Measurements from ENCODE around the gene CNNM3. TPM values are rescaled to one million over a fixed set of nuclear protein-coding genes. Genes with fewer than 3 reads are reported as not detected.
"Not testable (repeated sequence)": the region's sequence is repeated elsewhere in the genome, so short reads cannot be mapped to it uniquely, and the experiment has no call there.

Gene CNNM3
- total RNA-seq, 1 experiment from 2014 or later, result 8.5 TPM

- no peaks in the 10 kb centered on the region for H3K36me3 ChIP-seq
- no peaks in the 10 kb centered on the region for H3K9me3 ChIP-seq
- no peak for DNase-seq
- H3K4me3 ChIP-seq, result no peak overlapping the region
- no peaks in the 10 kb centered on the region for H3K27me3 ChIP-seq
Observed at GRCh38 chr2:96795076-96795475, 21.0 kb upstream of the CNNM3 start.

- H3K36me3 ChIP-seq, H3K9me3 ChIP-seq, DNase-seq, H3K4me3 ChIP-seq, H3K27me3 ChIP-seq: not testable (repeated sequence)
Observed at GRCh38 chr2:96796497-96796896, 19.6 kb upstream of the CNNM3 start.

GRCh38 chr2:96797066-96797625 lies 18.9 kb upstream of the CNNM3 start:
- Histone ChIP-seq H3K9me3 (no peaks in the 10 kb centered on the region), H3K4me3 (no peak overlapping the region), H3K27me3 (no peaks in the 10 kb centered on the region), H3K36me3 (no peaks in the 10 kb centered on the region)
- DNase-seq, result no peak

GRCh38 chr2:96798733-96799622 lies 17.1 kb upstream of the CNNM3 start:
- Histone ChIP-seq H3K27me3 (no peaks in the 10 kb centered on the region), H3K36me3 (no peaks in the 10 kb centered on the region)
- DNase-seq, result no peak

GRCh38 chr2:96799623-96799935 lies 16.5 kb upstream of the CNNM3 start:
- Histone ChIP-seq H3K9me3 (no peaks in the 10 kb centered on the region), H3K4me3 (no peak overlapping the region), H3K27me3 (no peaks in the 10 kb centered on the region), H3K36me3 (no peaks in the 10 kb centered on the region)
- no peak for DNase-seq

More at GRCh38 chr2:96798733-96799622, 17.1 kb upstream of the CNNM3 start:
- Histone ChIP-seq H3K9me3 (no peaks in the 10 kb centered on the region), H3K4me3 (no peak overlapping the region)

- H3K27me3 ChIP-seq, result no peaks in the 10 kb centered on the region
Observed at GRCh38 chr2:96800061-96801004, 15.7 kb upstream of the CNNM3 start.

GRCh38 chr2:96801005-96801785 lies 14.9 kb upstream of the CNNM3 start:
- H3K36me3 ChIP-seq, result no peaks in the 10 kb centered on the region
- H3K27me3 ChIP-seq, result no peaks in the 10 kb centered on the region
- peak; percentile 36 for DNase-seq
- no peaks in the 10 kb centered on the region for H3K9me3 ChIP-seq
- H3K4me3 ChIP-seq, result no peak overlapping the region

More at GRCh38 chr2:96800061-96801004, 15.7 kb upstream of the CNNM3 start:
- no peaks in the 10 kb centered on the region for H3K36me3 ChIP-seq
- no peaks in the 10 kb centered on the region for H3K9me3 ChIP-seq
- no peak overlapping the region for H3K4me3 ChIP-seq
- DNase-seq, result no peak

GRCh38 chr2:96801786-96802595 lies 14.1 kb upstream of the CNNM3 start:
- no peak for DNase-seq
- no peaks in the 10 kb centered on the region for H3K36me3 ChIP-seq
- H3K4me3 ChIP-seq, result no peak overlapping the region
- no peaks in the 10 kb centered on the region for H3K27me3 ChIP-seq
- H3K9me3 ChIP-seq, result no peaks in the 10 kb centered on the region

- Histone ChIP-seq H3K9me3 (no peaks in the 10 kb centered on the region), H3K27me3 (no peaks in the 10 kb centered on the region), H3K36me3 (no peaks in the 10 kb centered on the region), H3K4me3 (no peak overlapping the region)
- no peak for DNase-seq
Observed at GRCh38 chr2:96802721-96803120, 13.3 kb upstream of the CNNM3 start.

- no peaks in the 10 kb centered on the region for H3K36me3 ChIP-seq
- H3K9me3 ChIP-seq, result no peaks in the 10 kb centered on the region
- no peak for DNase-seq
- H3K4me3 ChIP-seq, result no peak overlapping the region
- no peaks in the 10 kb centered on the region for H3K27me3 ChIP-seq
Observed at GRCh38 chr2:96804986-96805385, 11.1 kb upstream of the CNNM3 start.

- not testable (repeated sequence) for H3K27me3 ChIP-seq, DNase-seq, H3K36me3 ChIP-seq, H3K4me3 ChIP-seq, H3K9me3 ChIP-seq
Observed at GRCh38 chr2:96805946-96806345, 10.1 kb upstream of the CNNM3 start.

GRCh38 chr2:96806468-96807126 lies 9.5 kb upstream of the CNNM3 start:
- H3K27me3 ChIP-seq, result no peaks in the 10 kb centered on the region
- no peak overlapping the region for H3K4me3 ChIP-seq
- H3K36me3 ChIP-seq, result no peaks in the 10 kb centered on the region
- H3K9me3 ChIP-seq, result no peaks in the 10 kb centered on the region
- DNase-seq, result no peak

- Histone ChIP-seq H3K36me3 (no peaks in the 10 kb centered on the region), H3K9me3 (no peaks in the 10 kb centered on the region), H3K27me3 (no peaks in the 10 kb centered on the region), H3K4me3 (no peak overlapping the region)
- no peak for DNase-seq
Observed at GRCh38 chr2:96807127-96807471, 9.0 kb upstream of the CNNM3 start.

- Histone ChIP-seq H3K4me3 (no peak overlapping the region), H3K27me3 (no peaks in the 10 kb centered on the region), H3K36me3 (no peaks in the 10 kb centered on the region), H3K9me3 (no peaks in the 10 kb centered on the region)
- DNase-seq, result no peak
Observed at GRCh38 chr2:96808176-96808837, 7.8 kb upstream of the CNNM3 start.
